PFSK-1 (cell line): ENCODE results near the gene ERGIC1.

Experiments used
- FOXP2 ChIP-seq: optimal IDR thresholded peaks from 2 replicates; pipeline ENCODE3; 2011; ENCODE audit warnings: borderline replicate concordance, control low read depth, inconsistent platforms; ENCODE audit not compliant: insufficient read depth; ENCODE audit errors: extremely low read length, extremely low read depth
- POLR2AphosphoS5 ChIP-seq: IDR thresholded peaks from 2 replicates; pipeline ENCODE4 v1.6.1; 2012; ENCODE audit warnings: low read depth, mild to moderate bottlenecking, control low read depth, low read length, moderate library complexity
- REST ChIP-seq, 2 experiments: IDR thresholded peaks; 2 replicates each; pipeline versions ENCODE4 v1.6.1 to v1.8.0; 2011 to 2012; ENCODE audit warnings: low read depth in 2 of 2, low read length in 2 of 2, control low read depth in 1 of 2, inconsistent platforms in 1 of 2, mild to moderate bottlenecking in 1 of 2, moderate library complexity in 1 of 2; ENCODE audit not compliant: insufficient read depth in 1 of 2
- SIN3A ChIP-seq: IDR thresholded peaks from 2 replicates; pipeline ENCODE4 v1.6.1; 2012; ENCODE audit warnings: mild to moderate bottlenecking, low read length, moderate library complexity, borderline replicate concordance; ENCODE audit not compliant: insufficient read depth
- TAF1 ChIP-seq: IDR thresholded peaks from 2 replicates; pipeline ENCODE4 v1.6.1; 2012; ENCODE audit warnings: low read length, control low read depth, borderline replicate concordance; ENCODE audit not compliant: insufficient read depth

GRCh38 chr5:172800088-172800551 lies 33.9 kb upstream of the ERGIC1 start:
- TF ChIP-seq POLR2AphosphoS5 = no peak
- no peak for TF ChIP-seq TAF1
- TF ChIP-seq REST (IDR thresholded peaks at IDR 0.05; ENCODE audit: insufficient read depth in 1 of 2, low read depth in 2 of 2, low read length in 2 of 2) = no peak
- TF ChIP-seq SIN3A = no peak
- TF ChIP-seq FOXP2 = peak; percentile 56
